Endothelial cell (in vitro differentiated cells): ENCODE data around the gene KIF13A. TPM values are rescaled to one million over a fixed set of nuclear protein-coding genes. Genes with fewer than 3 reads are reported as not detected.

Experiments
- DNase-seq: peaks from one replicate; pipeline ENCODE4 v3.0.0; 2021; ENCODE audit warnings: low spot score
- H3K27ac Mint-ChIP-seq: one replicate; pipeline ENCODE4 v1.8.0; 2021; ENCODE audit warnings: mixed read lengths, inconsistent platforms; ENCODE audit not compliant: unreplicated experiment
- H3K27me3 Mint-ChIP-seq: one replicate; pipeline ENCODE4 v1.8.0; 2021; ENCODE audit warnings: mild to moderate bottlenecking, moderate library complexity, mixed read lengths, inconsistent platforms; ENCODE audit not compliant: unreplicated experiment
- H3K36me3 Mint-ChIP-seq: one replicate; pipeline ENCODE4 v1.8.0; 2021; ENCODE audit warnings: mild to moderate bottlenecking, low read depth, mixed read lengths, inconsistent platforms; ENCODE audit not compliant: unreplicated experiment
- H3K4me1 Mint-ChIP-seq: one replicate; pipeline ENCODE4 v1.8.0; 2021; ENCODE audit warnings: mild to moderate bottlenecking, mixed read lengths, inconsistent platforms; ENCODE audit not compliant: unreplicated experiment
- H3K4me3 Mint-ChIP-seq: one replicate; pipeline ENCODE4 v1.8.0; 2021; ENCODE audit warnings: mild to moderate bottlenecking, mixed read lengths, inconsistent platforms; ENCODE audit not compliant: unreplicated experiment
- H3K9me3 Mint-ChIP-seq: one replicate; pipeline ENCODE4 v1.8.0; 2021; ENCODE audit warnings: mixed read lengths, inconsistent platforms; ENCODE audit not compliant: unreplicated experiment
- total RNA-seq: library from RNA; stranded (reverse); fragmentation: NEBNext Ultra II Directional; extraction: Animal tissue kit (Norgen Biotek cat#: 25700); gene quantifications from one replicate; pipeline ENCODE4 v1.2.1, GENCODE V29; 2021; ENCODE audit not compliant: unreplicated experiment
- TF ChIP-seq, protein P1 (sequence below): fragments of 200-600 bp; sonication (generic); IDR thresholded peaks from one replicate; pipeline ENCODE4 v1.5.0; 2021; ENCODE audit warnings: antibody characterized with exemption; ENCODE audit not compliant: unreplicated experiment

Gene KIF13A
- total RNA-seq, 1 donor from 2014 or later, result 139 TPM

DNA sequence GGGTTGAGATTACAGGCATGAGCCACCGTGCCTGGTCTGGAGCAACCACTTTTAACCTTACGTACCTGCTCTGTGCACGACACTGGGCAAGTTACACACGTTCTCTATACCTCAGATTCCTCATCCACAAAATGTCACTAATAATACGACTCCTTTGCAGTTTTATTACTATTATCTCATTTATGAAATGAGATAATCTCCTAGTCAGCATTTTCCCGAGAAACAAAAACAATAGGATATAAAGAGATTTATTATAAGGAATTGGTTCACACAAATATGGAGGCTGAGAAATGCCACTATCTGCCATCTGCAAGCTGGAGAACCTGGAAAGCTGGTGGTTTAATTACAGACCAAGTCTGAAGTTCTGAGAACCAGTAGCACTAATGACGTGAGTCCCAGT, 12.0 kb upstream of the KIF13A start:
- Mint-ChIP-seq H3K9me3 (no peaks in the 10 kb centered on the region), H3K36me3 (no peaks in the 10 kb centered on the region), H3K4me1 (no peaks in the 10 kb centered on the region), H3K27ac (no peak overlapping the region), H3K4me3 (no peak overlapping the region), H3K27me3 (peaks cover 1% of the 10 kb centered on the region)
- TF ChIP-seq, protein P1, sequence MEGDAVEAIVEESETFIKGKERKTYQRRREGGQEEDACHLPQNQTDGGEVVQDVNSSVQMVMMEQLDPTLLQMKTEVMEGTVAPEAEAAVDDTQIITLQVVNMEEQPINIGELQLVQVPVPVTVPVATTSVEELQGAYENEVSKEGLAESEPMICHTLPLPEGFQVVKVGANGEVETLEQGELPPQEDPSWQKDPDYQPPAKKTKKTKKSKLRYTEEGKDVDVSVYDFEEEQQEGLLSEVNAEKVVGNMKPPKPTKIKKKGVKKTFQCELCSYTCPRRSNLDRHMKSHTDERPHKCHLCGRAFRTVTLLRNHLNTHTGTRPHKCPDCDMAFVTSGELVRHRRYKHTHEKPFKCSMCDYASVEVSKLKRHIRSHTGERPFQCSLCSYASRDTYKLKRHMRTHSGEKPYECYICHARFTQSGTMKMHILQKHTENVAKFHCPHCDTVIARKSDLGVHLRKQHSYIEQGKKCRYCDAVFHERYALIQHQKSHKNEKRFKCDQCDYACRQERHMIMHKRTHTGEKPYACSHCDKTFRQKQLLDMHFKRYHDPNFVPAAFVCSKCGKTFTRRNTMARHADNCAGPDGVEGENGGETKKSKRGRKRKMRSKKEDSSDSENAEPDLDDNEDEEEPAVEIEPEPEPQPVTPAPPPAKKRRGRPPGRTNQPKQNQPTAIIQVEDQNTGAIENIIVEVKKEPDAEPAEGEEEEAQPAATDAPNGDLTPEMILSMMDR, result no peak
- no peak for DNase-seq

DNA sequence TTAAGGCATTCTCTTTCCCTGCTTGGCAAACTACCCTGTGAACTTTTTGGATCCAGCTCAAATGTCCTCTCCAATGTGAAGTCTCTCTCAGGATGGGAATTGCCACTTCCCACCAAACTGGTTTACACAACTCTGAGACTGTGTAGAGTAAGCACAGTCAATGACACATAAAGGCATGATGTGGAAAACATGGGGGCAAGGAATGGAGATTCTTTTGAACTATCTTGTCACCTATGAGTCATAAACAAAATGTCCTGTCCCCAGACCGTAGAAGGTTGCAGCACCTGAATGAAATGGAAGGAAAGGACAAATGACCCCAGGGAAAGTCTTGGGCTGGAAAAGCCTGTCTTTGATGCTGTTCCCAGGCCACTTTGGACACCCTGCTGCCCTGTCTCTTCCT, 11.0 kb upstream of the KIF13A start:
- TF ChIP-seq, protein P1, result no peak
- H3K27ac Mint-ChIP-seq, result no peak overlapping the region
- no peaks in the 10 kb centered on the region for H3K9me3 Mint-ChIP-seq
- no peak overlapping the region for H3K4me3 Mint-ChIP-seq
- H3K36me3 Mint-ChIP-seq, result no peaks in the 10 kb centered on the region
- no peaks in the 10 kb centered on the region for H3K4me1 Mint-ChIP-seq
- peaks cover 1% of the 10 kb centered on the region for H3K27me3 Mint-ChIP-seq
- no peak for DNase-seq

DNA sequence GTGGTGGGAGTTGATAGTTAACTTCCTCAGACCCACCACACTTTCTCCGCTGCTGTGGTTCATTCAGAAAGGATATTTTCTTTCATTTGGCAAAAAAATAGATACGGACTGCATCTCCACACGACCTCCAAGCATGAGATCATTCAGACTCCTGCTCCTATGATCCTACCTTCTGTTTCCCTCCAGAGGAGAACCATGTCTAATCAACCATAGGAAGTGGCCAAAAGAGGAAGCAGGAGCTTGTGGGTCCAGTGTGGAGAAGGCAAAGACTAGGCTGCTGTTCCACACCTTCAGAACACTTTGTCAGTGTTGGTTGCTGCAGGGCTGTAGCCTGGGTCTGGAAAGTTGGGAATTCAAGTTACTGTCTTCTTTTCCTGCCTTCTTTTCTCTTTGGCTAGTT, 10.6 kb upstream of the KIF13A start:
- Mint-ChIP-seq H3K27me3 (peaks cover 1% of the 10 kb centered on the region), H3K36me3 (no peaks in the 10 kb centered on the region), H3K4me3 (no peak overlapping the region), H3K27ac (no peak overlapping the region), H3K4me1 (no peaks in the 10 kb centered on the region), H3K9me3 (no peaks in the 10 kb centered on the region)
- DNase-seq, result no peak
- TF ChIP-seq, protein P1, result no peak

DNA sequence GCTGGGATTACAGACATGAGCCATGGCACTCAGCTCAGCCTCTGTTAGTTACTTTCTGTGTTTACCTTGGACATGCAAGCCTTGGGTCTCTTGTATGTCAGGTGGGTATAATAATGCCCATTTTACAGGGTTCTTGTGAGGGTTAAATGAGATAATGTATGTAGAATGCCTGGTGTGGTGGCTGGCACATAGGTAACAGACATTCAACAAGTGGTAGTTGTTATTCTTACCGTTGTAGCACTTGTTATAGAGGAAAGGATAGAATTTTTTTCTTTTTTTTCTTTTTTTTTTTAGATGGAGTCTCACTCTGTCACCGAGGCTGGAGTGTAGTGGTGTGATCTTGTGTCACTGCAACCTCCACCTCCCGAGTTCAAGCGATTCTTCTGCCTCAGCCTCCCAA, 8.0 kb upstream of the KIF13A start:
- peaks cover 5% of the 10 kb centered on the region for H3K4me1 Mint-ChIP-seq
- H3K9me3 Mint-ChIP-seq, result no peaks in the 10 kb centered on the region
- H3K27ac Mint-ChIP-seq, result no peak overlapping the region
- DNase-seq, result no peak
- H3K27me3 Mint-ChIP-seq, result peaks cover 1% of the 10 kb centered on the region
- H3K36me3 Mint-ChIP-seq, result no peaks in the 10 kb centered on the region
- H3K4me3 Mint-ChIP-seq, result no peak overlapping the region
- TF ChIP-seq, protein P1, result no peak

DNA sequence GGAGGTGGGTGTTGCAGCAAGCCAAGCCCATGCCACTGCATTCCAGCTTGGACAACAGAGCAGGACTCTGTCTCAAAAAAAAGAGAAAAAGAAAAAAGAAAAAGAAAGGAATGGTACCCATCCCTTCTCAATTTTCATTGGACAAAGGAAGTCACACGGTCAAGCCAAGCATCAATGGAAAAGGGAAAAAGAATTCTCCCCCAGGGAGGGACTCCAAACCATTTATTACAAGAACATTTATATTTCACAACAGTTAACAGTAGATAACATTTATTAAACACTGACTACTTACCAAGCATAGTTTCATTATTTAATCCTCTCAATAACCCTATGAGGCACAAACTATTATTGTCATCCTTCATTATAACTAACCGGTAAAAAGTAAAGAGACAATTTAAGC, 6.6 kb upstream of the KIF13A start:
- no peak for DNase-seq

More for the DNA sequence above, 6.6 kb upstream of the KIF13A start:
- H3K36me3 Mint-ChIP-seq, result no peaks in the 10 kb centered on the region
- no peak overlapping the region for H3K4me3 Mint-ChIP-seq
- peaks cover 10% of the 10 kb centered on the region for H3K4me1 Mint-ChIP-seq
- H3K27ac Mint-ChIP-seq, result no peak overlapping the region
- peaks cover 7% of the 10 kb centered on the region for H3K27me3 Mint-ChIP-seq
- TF ChIP-seq, protein P1, result no peak
- no peaks in the 10 kb centered on the region for H3K9me3 Mint-ChIP-seq
